ENCODE measurements around the gene TRMT2B.

The TRMT2B gene, protein sequence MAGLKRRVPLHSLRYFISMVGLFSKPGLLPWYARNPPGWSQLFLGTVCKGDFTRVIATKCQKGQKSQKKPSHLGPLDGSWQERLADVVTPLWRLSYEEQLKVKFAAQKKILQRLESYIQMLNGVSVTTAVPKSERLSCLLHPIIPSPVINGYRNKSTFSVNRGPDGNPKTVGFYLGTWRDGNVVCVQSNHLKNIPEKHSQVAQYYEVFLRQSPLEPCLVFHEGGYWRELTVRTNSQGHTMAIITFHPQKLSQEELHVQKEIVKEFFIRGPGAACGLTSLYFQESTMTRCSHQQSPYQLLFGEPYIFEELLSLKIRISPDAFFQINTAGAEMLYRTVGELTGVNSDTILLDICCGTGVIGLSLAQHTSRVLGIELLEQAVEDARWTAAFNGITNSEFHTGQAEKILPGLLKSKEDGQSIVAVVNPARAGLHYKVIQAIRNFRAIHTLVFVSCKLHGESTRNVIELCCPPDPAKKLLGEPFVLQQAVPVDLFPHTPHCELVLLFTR

DNA sequence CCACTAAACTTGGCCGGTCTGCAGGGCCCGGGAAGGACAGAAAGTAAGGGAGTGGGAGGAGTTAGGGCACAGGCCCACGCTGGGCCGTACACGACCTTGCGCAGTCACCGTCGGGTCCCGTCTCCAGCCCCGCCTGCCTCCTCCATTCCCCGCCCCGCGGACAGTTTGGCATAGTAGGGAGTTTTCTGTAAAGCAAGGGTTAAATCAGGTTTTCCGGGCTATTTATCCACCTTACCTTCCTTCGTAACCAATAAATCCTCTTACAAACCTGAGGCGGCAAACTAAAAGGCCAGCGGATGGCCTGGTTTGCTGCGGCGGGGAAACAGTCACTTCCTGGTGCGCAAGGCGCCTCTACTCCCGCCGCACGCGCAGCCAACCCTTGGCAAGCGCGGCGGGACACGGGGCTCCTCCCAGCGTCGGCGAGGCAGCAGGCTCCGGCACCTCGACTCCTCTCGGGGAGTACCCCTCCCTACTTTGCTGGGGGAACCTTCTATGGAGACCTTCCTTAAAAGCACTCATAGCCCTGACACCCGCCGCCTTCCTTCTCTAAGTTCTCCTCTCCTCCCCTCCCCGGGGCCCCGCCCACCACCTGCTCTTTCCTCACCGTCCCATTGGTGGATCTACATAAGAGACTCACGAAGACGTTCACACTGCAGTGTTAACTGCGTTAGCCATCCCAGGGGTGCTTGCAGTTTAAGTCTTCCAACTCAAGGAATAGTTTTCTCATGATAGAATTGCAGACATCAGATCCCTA is at the start of gene TRMT2B:
Gene TRMT2B, minus strand, starts transcription at position 563 of the 754 bp plus-strand sequence. CDS start 9,822 bp downstream, outside the sequence.
- DNase-seq (ENCODE audit: extremely low read depth, insufficient read length): peak; percentile 88
- Histone ChIP-seq H3K4me3 (replicated peaks; ENCODE audit: low read depth, low read length) (peak within 1 kb of the TSS; percentile 75), H3K36me3 (ENCODE audit: control insufficient read depth, insufficient read depth, low read length) (no peaks in the 10 kb centered on the region), H3K27me3 (replicated peaks; ENCODE audit: control insufficient read depth, insufficient read depth, low read length) (no peaks in the 10 kb centered on the region)
- TF ChIP-seq, protein P1, sequence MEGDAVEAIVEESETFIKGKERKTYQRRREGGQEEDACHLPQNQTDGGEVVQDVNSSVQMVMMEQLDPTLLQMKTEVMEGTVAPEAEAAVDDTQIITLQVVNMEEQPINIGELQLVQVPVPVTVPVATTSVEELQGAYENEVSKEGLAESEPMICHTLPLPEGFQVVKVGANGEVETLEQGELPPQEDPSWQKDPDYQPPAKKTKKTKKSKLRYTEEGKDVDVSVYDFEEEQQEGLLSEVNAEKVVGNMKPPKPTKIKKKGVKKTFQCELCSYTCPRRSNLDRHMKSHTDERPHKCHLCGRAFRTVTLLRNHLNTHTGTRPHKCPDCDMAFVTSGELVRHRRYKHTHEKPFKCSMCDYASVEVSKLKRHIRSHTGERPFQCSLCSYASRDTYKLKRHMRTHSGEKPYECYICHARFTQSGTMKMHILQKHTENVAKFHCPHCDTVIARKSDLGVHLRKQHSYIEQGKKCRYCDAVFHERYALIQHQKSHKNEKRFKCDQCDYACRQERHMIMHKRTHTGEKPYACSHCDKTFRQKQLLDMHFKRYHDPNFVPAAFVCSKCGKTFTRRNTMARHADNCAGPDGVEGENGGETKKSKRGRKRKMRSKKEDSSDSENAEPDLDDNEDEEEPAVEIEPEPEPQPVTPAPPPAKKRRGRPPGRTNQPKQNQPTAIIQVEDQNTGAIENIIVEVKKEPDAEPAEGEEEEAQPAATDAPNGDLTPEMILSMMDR (IDR thresholded peaks at IDR 0.05; ENCODE audit: insufficient read depth, low read length, poor library complexity, severe bottlenecking): no peak

GRCh38 chrX:101097546-101098453 is 45.9 kb upstream of the TRMT2B start, which contains the start of gene CENPI:
Gene CENPI, plus strand, starts transcription at chrX:101098204. Its CDS starts 2,867 bp downstream, at chrX:101101071.
- TF ChIP-seq, protein P1 (IDR thresholded peaks at IDR 0.05; ENCODE audit: insufficient read depth, low read length, poor library complexity, severe bottlenecking): no peak
- Histone ChIP-seq H3K36me3 (ENCODE audit: control insufficient read depth, insufficient read depth, low read length) (no peaks in the 10 kb centered on the region), H3K4me3 (replicated peaks; ENCODE audit: low read depth, low read length) (peak within 1 kb of the TSS; percentile 63), H3K27me3 (replicated peaks; ENCODE audit: control insufficient read depth, insufficient read depth, low read length) (no peaks in the 10 kb centered on the region)
- DNase-seq (ENCODE audit: extremely low read depth, insufficient read length): peak; percentile 95

GRCh38 chrX:101091817-101092216 is 39.9 kb upstream of the TRMT2B start:
- Histone ChIP-seq H3K4me3 (replicated peaks; ENCODE audit: low read depth, low read length) (no peak overlapping the region), H3K36me3 (ENCODE audit: control insufficient read depth, insufficient read depth, low read length) (no peaks in the 10 kb centered on the region), H3K27me3 (replicated peaks; ENCODE audit: control insufficient read depth, insufficient read depth, low read length) (no peaks in the 10 kb centered on the region)
- TF ChIP-seq, protein P1 (IDR thresholded peaks at IDR 0.05; ENCODE audit: insufficient read depth, low read length, poor library complexity, severe bottlenecking): no peak
- no peak for DNase-seq (ENCODE audit: extremely low read depth, insufficient read length)

- TF ChIP-seq, protein P1 (IDR thresholded peaks at IDR 0.05; ENCODE audit: insufficient read depth, low read length, poor library complexity, severe bottlenecking): no peak
These were observed 29.3 kb upstream of the TRMT2B start for GRCh38 chrX:101081231-101081630.

More at GRCh38 chrX:101081231-101081630, 29.3 kb upstream of the TRMT2B start:
- no peak for DNase-seq (ENCODE audit: extremely low read depth, insufficient read length)
- H3K36me3 ChIP-seq (ENCODE audit: control insufficient read depth, insufficient read depth, low read length): no peaks in the 10 kb centered on the region
- no peaks in the 10 kb centered on the region for H3K27me3 ChIP-seq (replicated peaks; ENCODE audit: control insufficient read depth, insufficient read depth, low read length)
- H3K4me3 ChIP-seq (replicated peaks; ENCODE audit: low read depth, low read length): no peak overlapping the region

Measured in GM06990 (cell line).